SK-MEL-5 (cell line): ENCODE data around the gene SP100. TPM values are rescaled to one million over a fixed set of nuclear protein-coding genes. Genes with fewer than 3 reads are reported as not detected.

Experiments
- DNase-seq: peaks from one replicate; pipeline ENCODE4 v3.0.0-alpha.2; 2016; ENCODE audit warnings: low read depth, low spot score
- in situ Hi-C: cut with HindIII; loops from 2 replicates; pipeline ENCODE4 v1.10.0; 2016; ENCODE audit warnings: low sequenced_read_pairs, high pct_unique_total_duplicates, low pct_unique_long_range_greater_than_20kb
- small RNA-seq, 2 experiments: library from RNA; depleted of rRNA; stranded (forward); fragments of <200 nt; gene quantifications; one replicate each; pipeline ENCODE3, GENCODE V24; 2014
- total RNA-seq: library from RNA; depleted of rRNA; stranded (reverse); fragments of >200 nt; shearing (Covaris generic); gene quantifications from 2 replicates; pipeline ENCODE4 v1.2.3, GENCODE V29; 2014; rRNA removed

SP100 gene
- total RNA-seq, 1 experiment from 2014 or later, result 44.3 TPM

DNA sequence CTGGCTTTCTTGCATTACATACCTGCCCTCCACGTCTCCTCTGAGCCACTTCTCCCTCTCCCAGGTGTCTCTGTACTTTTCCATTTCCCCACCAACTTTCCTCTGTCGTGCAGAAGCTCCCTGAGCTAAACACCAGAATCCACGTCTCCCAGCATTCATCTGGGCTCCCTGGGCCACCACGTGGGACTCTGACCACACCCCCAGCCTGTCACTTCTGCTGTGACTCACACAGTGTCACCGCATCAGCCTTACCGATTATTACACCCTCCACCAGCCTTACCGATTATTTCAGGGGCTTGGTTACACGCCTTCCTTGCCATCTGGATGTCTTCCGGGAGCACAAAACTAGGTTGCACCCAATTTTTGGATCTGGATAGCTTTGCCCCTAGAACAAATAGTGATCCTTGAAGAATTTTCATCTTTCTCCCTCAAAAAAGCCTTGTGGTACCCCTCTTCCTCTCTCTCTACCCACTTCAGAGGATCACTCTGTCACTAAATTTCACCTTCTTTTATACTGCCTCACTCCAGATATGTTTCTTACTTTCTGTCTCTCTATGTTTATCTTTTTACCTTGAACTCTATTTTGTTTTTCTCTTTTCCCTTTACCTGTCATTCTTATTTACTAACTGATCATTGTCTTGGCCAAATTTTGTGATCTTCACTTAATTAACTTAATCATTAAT is 159.8 kb downstream of the SP100 start:
- DNase-seq, result no peak
- in situ Hi-C loops, result no loop called here

DNA sequence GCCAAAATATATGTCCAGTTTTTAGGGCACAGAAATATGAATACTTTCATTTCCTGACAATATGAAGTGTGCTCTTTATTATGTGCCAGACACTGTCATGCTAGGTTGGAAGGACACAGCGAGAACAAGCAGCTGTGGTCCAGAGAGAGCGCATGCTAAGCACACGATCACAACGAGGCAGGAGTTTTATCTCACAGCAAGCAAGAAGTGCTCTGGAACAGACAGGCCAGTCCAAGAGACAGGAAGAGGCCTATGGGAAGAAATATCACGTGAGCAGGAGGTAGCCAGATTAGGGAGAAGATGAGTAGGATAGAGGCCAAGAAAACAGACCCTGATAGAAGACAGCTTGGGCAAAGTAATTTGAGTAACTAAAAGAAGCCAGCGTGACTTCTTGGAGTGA is 161.1 kb downstream of the SP100 start:
- no peak for DNase-seq
- in situ Hi-C loops, result no loop called here

DNA sequence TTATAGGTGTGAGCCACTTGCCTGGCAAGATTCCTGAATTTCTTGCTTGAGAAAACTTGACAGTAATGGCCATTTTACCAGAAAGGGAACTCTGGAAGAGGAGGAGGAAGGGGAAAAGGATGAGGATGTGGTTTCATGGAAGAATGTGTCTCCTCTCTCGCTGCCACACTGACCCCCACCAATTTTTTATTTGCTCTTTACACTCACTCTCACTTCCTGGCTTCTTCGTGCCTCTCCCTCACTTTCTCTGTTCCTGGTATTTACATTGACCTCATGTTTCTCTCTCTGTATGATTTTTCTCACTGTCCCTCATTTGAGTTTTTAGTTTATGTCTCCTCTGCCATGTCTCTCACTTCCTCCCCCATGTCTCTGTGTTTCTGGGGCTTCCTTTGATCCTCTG is 162.1 kb downstream of the SP100 start:
- DNase-seq, result no peak
- in situ Hi-C loops, result no loop called here

DNA sequence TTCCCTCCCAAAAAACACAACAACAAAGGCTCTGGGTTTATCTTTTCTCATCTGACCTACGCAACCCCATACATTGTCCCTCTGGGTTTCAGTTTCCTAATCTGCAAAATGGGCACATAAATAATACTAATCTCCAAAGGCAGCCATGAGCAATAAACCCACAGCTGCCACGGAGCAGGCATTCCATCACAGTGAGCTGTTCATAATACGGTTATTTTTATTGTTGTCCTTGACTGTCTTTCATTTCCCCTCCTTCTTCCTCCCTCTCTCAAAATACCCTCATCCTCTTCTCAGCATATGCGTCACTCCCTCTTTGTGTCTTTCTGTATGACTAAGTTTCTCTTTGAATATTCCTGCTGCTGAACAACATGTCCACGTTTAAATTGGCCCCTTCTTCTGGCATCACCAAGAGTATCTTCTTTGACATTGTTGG is 166.9 kb downstream of the SP100 start:
- no peak for DNase-seq
- in situ Hi-C loops, result no loop called here

DNA sequence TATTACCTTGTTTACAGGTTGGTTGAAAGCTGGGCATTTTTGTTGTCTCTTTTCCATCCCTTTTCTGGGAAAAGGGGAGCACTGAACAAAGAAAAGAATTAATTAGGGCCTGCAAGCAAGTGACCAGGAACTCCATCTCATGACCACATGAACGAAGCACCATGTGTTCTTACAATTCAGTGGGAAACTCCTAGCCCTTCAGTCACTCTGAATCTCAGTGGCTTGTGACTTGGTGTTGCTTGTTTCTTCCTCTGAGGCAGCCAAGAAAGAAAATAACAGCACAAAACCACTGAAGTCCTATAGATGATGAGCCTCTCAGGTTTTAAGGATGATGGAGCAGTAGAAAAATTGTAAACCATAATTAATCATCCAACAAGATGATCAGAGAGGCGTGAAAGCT is 167.6 kb downstream of the SP100 start:
- DNase-seq, result no peak
- in situ Hi-C loops, result no loop called here

DNA sequence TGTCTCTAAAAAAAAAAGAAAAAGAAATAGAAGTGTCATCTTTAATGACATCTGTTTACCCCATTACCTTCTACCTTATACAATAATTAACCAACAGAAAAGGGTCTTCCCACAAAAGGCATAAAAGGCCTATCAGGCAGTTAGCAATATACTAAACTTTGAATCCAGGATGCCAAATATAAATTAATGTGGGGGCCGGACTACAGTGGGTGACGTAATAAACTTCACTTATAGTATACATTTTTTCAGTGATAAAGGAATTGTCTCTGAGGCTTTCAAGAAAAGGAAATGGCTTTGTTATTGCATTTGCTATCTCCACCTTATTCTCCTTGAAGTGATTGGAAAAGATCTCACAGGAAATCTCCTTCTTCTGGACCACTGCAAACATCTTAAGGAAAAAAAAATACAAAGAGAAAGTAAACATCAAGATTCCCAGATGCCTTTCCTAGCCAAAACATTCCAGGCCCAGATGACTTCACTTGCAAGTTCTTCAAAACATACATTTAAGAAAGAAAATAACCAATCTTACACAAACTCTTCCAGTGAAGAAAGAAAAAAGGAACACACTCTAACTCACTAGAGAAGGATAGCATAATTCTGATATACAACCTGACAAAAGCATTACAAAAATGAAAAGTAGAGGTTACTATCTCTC is 170.5 kb downstream of the SP100 start:
- in situ Hi-C loops, result no loop called here
- no peak for DNase-seq

DNA sequence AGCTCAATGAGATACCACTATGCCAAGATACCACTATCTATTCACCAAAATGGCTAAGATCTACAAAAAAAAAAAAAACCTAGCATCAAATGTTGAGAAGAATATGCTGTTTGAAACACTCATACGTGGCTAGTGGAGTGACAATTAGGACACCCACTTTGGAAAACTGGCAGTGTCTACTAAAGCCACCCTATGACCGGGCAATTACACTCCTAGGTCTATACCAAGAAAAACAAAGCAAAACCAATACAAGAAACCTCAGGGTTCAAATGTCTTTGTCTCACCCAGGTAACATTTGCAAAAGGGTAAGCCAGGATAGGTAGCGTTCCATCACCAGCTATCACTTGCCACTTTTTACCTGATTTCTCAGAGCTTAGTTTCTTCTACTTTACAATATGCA is 173.0 kb downstream of the SP100 start:
- no peak for DNase-seq
- in situ Hi-C loops, result no loop called here

DNA sequence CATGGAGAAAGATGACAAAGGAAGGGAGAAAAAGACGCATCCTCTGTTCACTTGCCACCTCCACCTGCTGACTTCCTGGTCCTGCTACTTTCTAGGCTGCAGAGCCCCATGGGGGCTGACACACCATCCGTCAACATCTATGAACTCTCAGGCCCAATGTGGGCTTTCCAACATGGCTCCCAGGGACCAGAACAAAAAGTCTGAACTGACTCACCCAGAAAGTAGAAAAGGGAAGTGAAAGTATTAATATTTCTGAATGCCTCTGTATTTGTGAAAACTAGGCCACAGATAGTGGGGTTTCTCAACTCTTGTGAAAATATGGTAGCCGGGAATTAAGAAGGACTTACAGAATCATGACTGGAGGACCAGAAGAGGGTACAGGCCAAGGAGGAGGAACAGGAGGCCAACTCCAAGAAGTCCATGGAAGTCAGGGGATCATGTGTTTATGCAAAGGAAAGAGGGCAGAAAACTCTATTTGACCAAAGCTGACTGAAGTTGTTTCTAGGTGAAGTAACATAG is 173.6 kb downstream of the SP100 start:
- DNase-seq, result no peak
- in situ Hi-C loops, result no loop called here

DNA sequence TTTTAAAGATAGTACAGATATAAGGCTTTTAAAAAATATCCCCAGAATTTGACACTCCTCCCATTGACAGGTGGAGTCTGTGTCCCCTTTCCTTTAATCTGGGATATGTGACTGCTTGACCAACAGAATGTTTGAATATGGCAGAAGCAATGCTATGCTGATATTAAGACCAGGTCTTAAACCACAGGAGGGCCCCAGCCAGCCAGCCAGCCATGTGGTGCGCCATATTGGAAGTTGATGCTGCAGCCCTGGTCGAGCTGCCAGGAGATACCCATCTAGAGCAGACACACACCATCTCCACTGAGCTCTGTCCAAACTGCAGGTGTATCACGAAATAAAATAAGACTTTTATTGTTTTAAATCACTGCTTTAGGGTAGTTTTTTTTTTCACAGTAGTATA is 174.3 kb downstream of the SP100 start:
- in situ Hi-C loops, result no loop called here
- no peak for DNase-seq

DNA sequence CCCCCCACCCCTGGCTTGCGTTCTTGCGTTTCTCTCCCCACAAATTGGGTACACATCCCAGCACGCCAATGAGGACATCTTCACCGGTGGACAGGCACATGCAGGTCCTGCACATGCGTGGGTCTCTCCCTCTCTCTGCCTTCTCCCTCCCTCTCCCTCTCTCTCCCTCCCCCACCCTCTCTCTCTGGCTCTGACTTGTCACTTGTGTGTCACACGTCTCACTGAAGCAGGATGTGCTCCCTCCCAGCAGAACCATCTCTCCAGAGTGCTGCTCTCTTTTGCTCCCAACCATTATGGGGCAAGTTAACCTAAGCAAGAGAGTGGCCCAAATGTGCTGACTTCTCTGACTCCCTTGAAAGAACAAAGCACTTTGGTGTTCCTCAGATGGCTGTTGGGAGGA is 175.8 kb downstream of the SP100 start:
- no peak for DNase-seq
- in situ Hi-C loops, result no loop called here

DNA sequence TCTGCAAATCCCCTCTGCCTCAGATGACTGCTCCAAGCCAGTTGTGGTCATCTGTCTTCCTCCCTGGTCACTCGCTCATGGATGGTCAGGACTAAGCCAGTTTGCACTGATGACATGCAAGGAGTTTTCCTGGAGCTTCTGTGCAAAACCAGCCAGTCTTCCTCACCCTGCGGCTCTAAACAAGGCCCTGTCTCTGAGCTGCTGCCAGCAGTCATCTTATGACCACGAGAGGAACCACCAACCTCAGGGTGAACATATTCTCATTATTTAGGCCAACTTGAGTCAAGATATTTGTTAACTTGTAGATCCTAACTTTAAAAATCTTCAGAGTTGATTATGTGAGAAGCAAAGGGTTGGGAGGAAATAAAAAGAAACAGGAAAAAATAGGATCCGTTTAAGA is 176.8 kb downstream of the SP100 start:
- in situ Hi-C loops, result no loop called here
- no peak for DNase-seq

Small RNAs within 50 kb of the gene (small RNA-seq; reads per million reads assigned to genes)
- gene HMGB1P3, result 0 reads per million in 2 experiments
- 0 reads per million in 2 experiments for gene RN7SL834P
- 0 reads per million in 2 experiments for gene RNU6-451P

Other genes starting within 250 kb of the SP100 start
- 16.0 and 16.4 TPM in 2 replicates for gene SP110, start 196.2 kb upstream of the SP100 start, total RNA-seq
- not detected in 2 replicates for gene SP140, start 190.5 kb upstream of the SP100 start, total RNA-seq
- 0.83 and 0.87 TPM in 2 replicates for gene SP140L, start 89.0 kb upstream of the SP100 start, total RNA-seq